SK-N-SH treated with all-trans-retinoic acid at 6 μM for 48 hours (cell line): Measurements from ENCODE around the gene IL10RA.

Source experiments
- ATAC-seq: fragments of 200-7000 bp; cut with Tn5 transposase; 3 replicates; pipeline ENCODE4 v1.9.1; 2020; ENCODE audit warnings: mild to moderate bottlenecking, moderate library complexity
- ARNTL ChIP-seq: fragments of 450-650 bp; formaldehyde crosslinking; IDR thresholded peaks from 2 replicates; pipeline ENCODE4 v1.5.0; 2020; ENCODE audit warnings: low read depth, mild to moderate bottlenecking, moderate library complexity, borderline replicate concordance
- CSDC2 ChIP-seq: fragments of 250-450 bp; sonication (Bioruptor Pico); IDR thresholded peaks from 2 replicates; pipeline ENCODE4 v1.5.0; 2020; ENCODE audit warnings: mild to moderate bottlenecking, moderate library complexity
- ESRRG ChIP-seq: fragments of 250-450 bp; sonication (Bioruptor Pico); IDR thresholded peaks from 2 replicates; pipeline ENCODE4 v1.6.1; 2021; ENCODE audit warnings: mild to moderate bottlenecking
- GLIS3 ChIP-seq: fragments of 250-450 bp; sonication (Bioruptor Pico); IDR thresholded peaks from 2 replicates; pipeline ENCODE4 v1.5.0; 2020; ENCODE audit warnings: mild to moderate bottlenecking, moderate library complexity
- ISL1 ChIP-seq: fragments of 250-450 bp; sonication (Bioruptor Pico); IDR thresholded peaks from 2 replicates; pipeline ENCODE4 v2.1.2; 2022; ENCODE audit warnings: mild to moderate bottlenecking, moderate library complexity
- OSR1 ChIP-seq: fragments of 250-450 bp; sonication (Bioruptor Pico); IDR thresholded peaks from 2 replicates; pipeline ENCODE4 v1.8.0; 2022; ENCODE audit warnings: moderate library complexity, mild to moderate bottlenecking, inconsistent platforms
- PPARA ChIP-seq: fragments of 250-450 bp; sonication (Bioruptor Pico); IDR thresholded peaks from 2 replicates; pipeline ENCODE4 v1.5.0; 2020; ENCODE audit warnings: mild to moderate bottlenecking, borderline replicate concordance
- RARB ChIP-seq: fragments of 250-450 bp; sonication (Bioruptor Pico); IDR thresholded peaks from 2 replicates; pipeline ENCODE4 v1.8.0; 2021; ENCODE audit warnings: mild to moderate bottlenecking, moderate library complexity
- SNAI2 ChIP-seq: fragments of 250-450 bp; sonication (Bioruptor Pico); IDR thresholded peaks from 2 replicates; pipeline ENCODE4 v1.5.0; 2020; ENCODE audit warnings: mild to moderate bottlenecking, moderate library complexity
- TCF4 ChIP-seq: fragments of 250-450 bp; sonication (Bioruptor Pico); IDR thresholded peaks from 2 replicates; pipeline ENCODE4 v1.8.0; 2021; ENCODE audit warnings: mild to moderate bottlenecking, moderate library complexity, borderline replicate concordance
- TOX ChIP-seq: fragments of 250-450 bp; sonication (Bioruptor Pico); IDR thresholded peaks from 2 replicates; pipeline ENCODE4 v1.8.0; 2021; ENCODE audit warnings: mild to moderate bottlenecking, moderate library complexity, borderline replicate concordance
- ZC3H10 ChIP-seq: fragments of 250-450 bp; sonication (Bioruptor Pico); IDR thresholded peaks from 2 replicates; pipeline ENCODE4 v1.5.1; 2021; ENCODE audit warnings: mild to moderate bottlenecking, moderate library complexity
- ZFP3 ChIP-seq: fragments of 250-450 bp; sonication (Bioruptor Pico); IDR thresholded peaks from 2 replicates; pipeline ENCODE4 v1.5.0; 2020; ENCODE audit warnings: mild to moderate bottlenecking, moderate library complexity
- ZFP30 ChIP-seq: fragments of 450-650 bp; formaldehyde crosslinking; IDR thresholded peaks from 2 replicates; pipeline ENCODE4 v1.5.0; 2022; ENCODE audit warnings: mild to moderate bottlenecking, moderate library complexity
- ZNF565 ChIP-seq: fragments of 450-650 bp; formaldehyde crosslinking; conservative IDR thresholded peaks from 2 replicates; pipeline ENCODE4 v1.5.0; 2020; ENCODE audit warnings: low read depth, mild to moderate bottlenecking, moderate library complexity
- ZNF70 ChIP-seq: fragments of 450-650 bp; formaldehyde crosslinking; IDR thresholded peaks from 2 replicates; pipeline ENCODE4 v1.5.0; 2020; ENCODE audit warnings: mild to moderate bottlenecking, moderate library complexity
- ZNF8 ChIP-seq: fragments of 450-650 bp; formaldehyde crosslinking; IDR thresholded peaks from 2 replicates; pipeline ENCODE4 v1.5.0; 2020; ENCODE audit warnings: mild to moderate bottlenecking, moderate library complexity
- TF ChIP-seq, protein P1 (sequence below): fragments of 250-450 bp; sonication (Bioruptor Pico); IDR thresholded peaks from 2 replicates; pipeline ENCODE4 v1.5.0; 2020; ENCODE audit warnings: mild to moderate bottlenecking, moderate library complexity
- TF ChIP-seq, protein P2 (sequence below): fragments of 250-450 bp; sonication (Bioruptor Pico); IDR thresholded peaks from 2 replicates; pipeline ENCODE4 v1.8.0; 2021; ENCODE audit warnings: low read depth, mild to moderate bottlenecking, moderate library complexity, borderline replicate concordance
- TF ChIP-seq, protein P3 (sequence below): fragments of 250-450 bp; sonication (Bioruptor Pico); IDR thresholded peaks from 2 replicates; pipeline ENCODE4 v1.5.1; 2021; ENCODE audit warnings: mild to moderate bottlenecking, moderate library complexity
- TF ChIP-seq, protein P4 (sequence below): fragments of 250-450 bp; sonication (Bioruptor Pico); IDR thresholded peaks from 2 replicates; pipeline ENCODE4 v1.8.0; 2020; ENCODE audit warnings: mild to moderate bottlenecking, moderate library complexity, borderline replicate concordance
- TF ChIP-seq, protein P5 (sequence below): fragments of 250-450 bp; sonication (Bioruptor Pico); IDR thresholded peaks from 2 replicates; pipeline ENCODE4 v1.5.1; 2020; ENCODE audit warnings: low read depth, mild to moderate bottlenecking, moderate library complexity

Gene IL10RA

DNA sequence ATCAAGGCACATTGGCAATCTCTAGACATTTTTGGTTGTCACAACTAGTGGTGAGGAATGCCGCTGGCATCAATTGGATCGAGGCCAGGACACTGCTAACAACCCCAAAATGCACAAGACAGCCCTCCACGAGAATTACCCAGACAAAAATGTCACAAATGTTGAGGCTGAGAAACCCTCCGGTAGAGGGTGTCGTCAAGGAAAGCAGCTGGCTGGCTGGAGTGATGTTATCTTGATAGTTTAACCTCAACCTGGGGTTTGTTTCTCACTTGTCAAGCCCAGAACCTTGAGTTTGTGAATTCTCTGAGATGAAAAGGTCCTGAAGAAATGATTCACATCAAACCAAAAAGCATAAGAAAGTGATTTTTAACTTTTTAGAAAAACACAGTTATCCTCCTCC lies 35.9 kb upstream of the IL10RA start:
- TF ChIP-seq ZNF70 (CRISPR knock-in tag), result no peak
- no peak for TF ChIP-seq SNAI2 (CRISPR knock-in tag)
- TF ChIP-seq, protein P1, sequence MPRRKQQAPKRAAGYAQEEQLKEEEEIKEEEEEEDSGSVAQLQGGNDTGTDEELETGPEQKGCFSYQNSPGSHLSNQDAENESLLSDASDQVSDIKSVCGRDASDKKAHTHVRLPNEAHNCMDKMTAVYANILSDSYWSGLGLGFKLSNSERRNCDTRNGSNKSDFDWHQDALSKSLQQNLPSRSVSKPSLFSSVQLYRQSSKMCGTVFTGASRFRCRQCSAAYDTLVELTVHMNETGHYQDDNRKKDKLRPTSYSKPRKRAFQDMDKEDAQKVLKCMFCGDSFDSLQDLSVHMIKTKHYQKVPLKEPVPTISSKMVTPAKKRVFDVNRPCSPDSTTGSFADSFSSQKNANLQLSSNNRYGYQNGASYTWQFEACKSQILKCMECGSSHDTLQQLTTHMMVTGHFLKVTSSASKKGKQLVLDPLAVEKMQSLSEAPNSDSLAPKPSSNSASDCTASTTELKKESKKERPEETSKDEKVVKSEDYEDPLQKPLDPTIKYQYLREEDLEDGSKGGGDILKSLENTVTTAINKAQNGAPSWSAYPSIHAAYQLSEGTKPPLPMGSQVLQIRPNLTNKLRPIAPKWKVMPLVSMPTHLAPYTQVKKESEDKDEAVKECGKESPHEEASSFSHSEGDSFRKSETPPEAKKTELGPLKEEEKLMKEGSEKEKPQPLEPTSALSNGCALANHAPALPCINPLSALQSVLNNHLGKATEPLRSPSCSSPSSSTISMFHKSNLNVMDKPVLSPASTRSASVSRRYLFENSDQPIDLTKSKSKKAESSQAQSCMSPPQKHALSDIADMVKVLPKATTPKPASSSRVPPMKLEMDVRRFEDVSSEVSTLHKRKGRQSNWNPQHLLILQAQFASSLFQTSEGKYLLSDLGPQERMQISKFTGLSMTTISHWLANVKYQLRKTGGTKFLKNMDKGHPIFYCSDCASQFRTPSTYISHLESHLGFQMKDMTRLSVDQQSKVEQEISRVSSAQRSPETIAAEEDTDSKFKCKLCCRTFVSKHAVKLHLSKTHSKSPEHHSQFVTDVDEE, result no peak
- TF ChIP-seq, protein P2, sequence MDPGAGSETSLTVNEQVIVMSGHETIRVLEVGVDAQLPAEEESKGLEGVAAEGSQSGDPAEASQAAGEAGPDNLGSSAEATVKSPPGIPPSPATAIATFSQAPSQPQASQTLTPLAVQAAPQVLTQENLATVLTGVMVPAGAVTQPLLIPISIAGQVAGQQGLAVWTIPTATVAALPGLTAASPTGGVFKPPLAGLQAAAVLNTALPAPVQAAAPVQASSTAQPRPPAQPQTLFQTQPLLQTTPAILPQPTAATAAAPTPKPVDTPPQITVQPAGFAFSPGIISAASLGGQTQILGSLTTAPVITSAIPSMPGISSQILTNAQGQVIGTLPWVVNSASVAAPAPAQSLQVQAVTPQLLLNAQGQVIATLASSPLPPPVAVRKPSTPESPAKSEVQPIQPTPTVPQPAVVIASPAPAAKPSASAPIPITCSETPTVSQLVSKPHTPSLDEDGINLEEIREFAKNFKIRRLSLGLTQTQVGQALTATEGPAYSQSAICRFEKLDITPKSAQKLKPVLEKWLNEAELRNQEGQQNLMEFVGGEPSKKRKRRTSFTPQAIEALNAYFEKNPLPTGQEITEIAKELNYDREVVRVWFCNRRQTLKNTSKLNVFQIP (CRISPR knock-in tag), result no peak
- TF ChIP-seq ZNF565 (CRISPR knock-in tag), result no peak
- TF ChIP-seq ZFP30 (CRISPR knock-in tag), result no peak
- TF ChIP-seq ZFP3 (CRISPR knock-in tag), result no peak
- TF ChIP-seq TCF4 (CRISPR knock-in tag), result no peak
- no peak for TF ChIP-seq PPARA (CRISPR knock-in tag)
- TF ChIP-seq ZNF8 (CRISPR knock-in tag), result no peak
- no peak for TF ChIP-seq GLIS3 (CRISPR knock-in tag)
- no peak for TF ChIP-seq TOX (CRISPR knock-in tag)
- TF ChIP-seq CSDC2 (CRISPR knock-in tag), result no peak
- TF ChIP-seq ESRRG, result no peak
- no peak for TF ChIP-seq ZC3H10 (CRISPR knock-in tag)
- TF ChIP-seq, protein P3, sequence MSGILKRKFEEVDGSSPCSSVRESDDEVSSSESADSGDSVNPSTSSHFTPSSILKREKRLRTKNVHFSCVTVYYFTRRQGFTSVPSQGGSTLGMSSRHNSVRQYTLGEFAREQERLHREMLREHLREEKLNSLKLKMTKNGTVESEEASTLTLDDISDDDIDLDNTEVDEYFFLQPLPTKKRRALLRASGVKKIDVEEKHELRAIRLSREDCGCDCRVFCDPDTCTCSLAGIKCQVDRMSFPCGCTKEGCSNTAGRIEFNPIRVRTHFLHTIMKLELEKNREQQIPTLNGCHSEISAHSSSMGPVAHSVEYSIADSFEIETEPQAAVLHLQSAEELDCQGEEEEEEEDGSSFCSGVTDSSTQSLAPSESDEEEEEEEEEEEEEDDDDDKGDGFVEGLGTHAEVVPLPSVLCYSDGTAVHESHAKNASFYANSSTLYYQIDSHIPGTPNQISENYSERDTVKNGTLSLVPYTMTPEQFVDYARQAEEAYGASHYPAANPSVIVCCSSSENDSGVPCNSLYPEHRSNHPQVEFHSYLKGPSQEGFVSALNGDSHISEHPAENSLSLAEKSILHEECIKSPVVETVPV, result no peak
- TF ChIP-seq, protein P4, sequence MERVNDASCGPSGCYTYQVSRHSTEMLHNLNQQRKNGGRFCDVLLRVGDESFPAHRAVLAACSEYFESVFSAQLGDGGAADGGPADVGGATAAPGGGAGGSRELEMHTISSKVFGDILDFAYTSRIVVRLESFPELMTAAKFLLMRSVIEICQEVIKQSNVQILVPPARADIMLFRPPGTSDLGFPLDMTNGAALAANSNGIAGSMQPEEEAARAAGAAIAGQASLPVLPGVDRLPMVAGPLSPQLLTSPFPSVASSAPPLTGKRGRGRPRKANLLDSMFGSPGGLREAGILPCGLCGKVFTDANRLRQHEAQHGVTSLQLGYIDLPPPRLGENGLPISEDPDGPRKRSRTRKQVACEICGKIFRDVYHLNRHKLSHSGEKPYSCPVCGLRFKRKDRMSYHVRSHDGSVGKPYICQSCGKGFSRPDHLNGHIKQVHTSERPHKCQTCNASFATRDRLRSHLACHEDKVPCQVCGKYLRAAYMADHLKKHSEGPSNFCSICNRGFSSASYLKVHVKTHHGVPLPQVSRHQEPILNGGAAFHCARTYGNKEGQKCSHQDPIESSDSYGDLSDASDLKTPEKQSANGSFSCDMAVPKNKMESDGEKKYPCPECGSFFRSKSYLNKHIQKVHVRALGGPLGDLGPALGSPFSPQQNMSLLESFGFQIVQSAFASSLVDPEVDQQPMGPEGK (CRISPR knock-in tag), result no peak
- TF ChIP-seq OSR1, result no peak
- no peak for ATAC-seq

DNA sequence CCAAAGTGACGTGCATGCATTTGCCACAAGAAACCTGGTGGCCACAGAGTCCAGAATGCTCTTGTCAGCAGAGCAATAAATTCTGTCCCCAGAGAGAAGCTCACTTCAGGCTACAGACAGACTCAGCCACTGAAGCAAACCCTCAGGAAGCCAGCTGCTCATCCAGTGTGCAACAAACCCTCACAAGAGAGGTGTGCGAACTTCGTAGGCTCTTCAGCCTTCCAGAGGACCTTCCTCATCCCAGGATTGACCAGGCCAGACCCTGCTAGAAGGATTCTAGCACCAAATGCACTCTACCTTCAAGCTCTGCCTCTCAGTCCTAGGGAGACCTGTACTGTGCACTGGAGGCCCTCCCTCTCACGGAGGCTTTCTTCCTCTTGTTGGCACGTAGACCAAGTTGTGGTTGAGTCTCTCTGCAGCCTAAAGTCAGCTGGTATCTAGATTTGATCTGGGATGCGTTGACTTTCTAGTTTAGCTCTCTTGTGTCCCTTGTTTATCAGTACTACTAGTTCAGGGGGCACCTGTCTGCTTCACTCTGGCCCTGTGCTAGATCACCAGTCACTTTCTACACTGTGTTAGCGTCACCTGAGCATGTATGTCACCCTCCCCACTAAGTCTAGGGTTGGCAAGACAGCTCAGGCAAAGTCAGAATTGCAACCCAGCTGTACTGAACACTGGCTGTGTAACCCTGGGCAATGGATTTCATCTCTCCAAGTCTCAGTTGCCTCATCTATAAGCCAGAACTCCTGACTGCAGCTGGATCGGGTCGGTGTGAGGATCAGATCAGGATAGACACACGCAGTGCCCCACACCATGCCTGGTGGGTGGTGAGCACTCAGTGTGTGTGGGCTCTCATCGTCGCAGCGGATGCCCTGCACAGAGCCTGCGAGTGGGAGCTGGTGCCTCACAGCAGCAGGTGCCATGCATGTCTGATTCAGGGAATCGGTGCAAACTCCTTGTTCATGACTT lies 34.9 kb upstream of the IL10RA start:
- ATAC-seq, result no peak

More for the DNA sequence above, 34.9 kb upstream of the IL10RA start:
- TF ChIP-seq ZNF8 (CRISPR knock-in tag) (no peak), GLIS3 (CRISPR knock-in tag) (no peak), ESRRG (no peak), TOX (CRISPR knock-in tag) (no peak), SNAI2 (CRISPR knock-in tag) (no peak), ARNTL (CRISPR knock-in tag) (no peak), ZFP3 (CRISPR knock-in tag) (no peak), RARB (CRISPR knock-in tag) (no peak), ZNF70 (CRISPR knock-in tag) (no peak), ISL1 (CRISPR knock-in tag) (no peak), OSR1 (no peak), ZNF565 (CRISPR knock-in tag) (no peak), TCF4 (CRISPR knock-in tag) (no peak), CSDC2 (CRISPR knock-in tag) (no peak), ZC3H10 (CRISPR knock-in tag) (no peak)
- TF ChIP-seq, protein P2 (CRISPR knock-in tag), result no peak
- TF ChIP-seq, protein P5, sequence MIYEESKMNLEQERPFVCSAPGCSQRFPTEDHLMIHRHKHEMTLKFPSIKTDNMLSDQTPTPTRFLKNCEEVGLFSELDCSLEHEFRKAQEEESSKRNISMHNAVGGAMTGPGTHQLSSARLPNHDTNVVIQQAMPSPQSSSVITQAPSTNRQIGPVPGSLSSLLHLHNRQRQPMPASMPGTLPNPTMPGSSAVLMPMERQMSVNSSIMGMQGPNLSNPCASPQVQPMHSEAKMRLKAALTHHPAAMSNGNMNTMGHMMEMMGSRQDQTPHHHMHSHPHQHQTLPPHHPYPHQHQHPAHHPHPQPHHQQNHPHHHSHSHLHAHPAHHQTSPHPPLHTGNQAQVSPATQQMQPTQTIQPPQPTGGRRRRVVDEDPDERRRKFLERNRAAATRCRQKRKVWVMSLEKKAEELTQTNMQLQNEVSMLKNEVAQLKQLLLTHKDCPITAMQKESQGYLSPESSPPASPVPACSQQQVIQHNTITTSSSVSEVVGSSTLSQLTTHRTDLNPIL (CRISPR knock-in tag), result no peak
- TF ChIP-seq, protein P4 (CRISPR knock-in tag), result no peak
- TF ChIP-seq, protein P3, result no peak
